Endodermal cell (in vitro differentiated cells): ENCODE data around the gene ZNF655. TPM values are rescaled to one million over a fixed set of nuclear protein-coding genes. Genes with fewer than 3 reads are reported as not detected.

Source experiments
- DNase-seq: peaks from one replicate; pipeline ENCODE4 v3.0.0-alpha.2; 2017
- H3K27ac ChIP-seq: 2 replicates; pipeline ENCODE4 v1.5.1; 2013; ENCODE audit warnings: mild to moderate bottlenecking, low read depth, low read length, moderate library complexity
- H3K27me3 ChIP-seq: 2 replicates; pipeline ENCODE4 v1.6.1; 2013; ENCODE audit warnings: mild to moderate bottlenecking, low read length, moderate library complexity; ENCODE audit not compliant: insufficient read depth, control insufficient read depth, poor library complexity, severe bottlenecking
- H3K36me3 ChIP-seq: 2 replicates; pipeline ENCODE4 v1.7.0; 2013; ENCODE audit warnings: mild to moderate bottlenecking, low read length, moderate library complexity; ENCODE audit not compliant: control insufficient read depth, insufficient read depth
- H3K4me1 ChIP-seq: one replicate; pipeline ENCODE4 v1.7.0; 2013; ENCODE audit warnings: low read length; ENCODE audit not compliant: control insufficient read depth, insufficient read depth
- H3K4me3 ChIP-seq: 2 replicates; pipeline ENCODE4 v1.5.1; 2013; ENCODE audit warnings: mild to moderate bottlenecking, low read length, moderate library complexity
- H3K9ac ChIP-seq: 2 replicates; pipeline ENCODE4 v1.6.1; 2013; ENCODE audit warnings: mild to moderate bottlenecking, low read length, moderate library complexity; ENCODE audit not compliant: poor library complexity, severe bottlenecking; ENCODE audit errors: extremely low read depth
- H3K9me3 ChIP-seq: 2 replicates; pipeline ENCODE4 v1.6.1; 2013; ENCODE audit warnings: mild to moderate bottlenecking, low read length, moderate library complexity; ENCODE audit not compliant: control insufficient read depth
- H3K27ac Mint-ChIP-seq: 2 replicates; pipeline ENCODE4 v1.8.0; 2020; ENCODE audit warnings: mixed read lengths
- H3K27me3 Mint-ChIP-seq: 2 replicates; pipeline ENCODE4 v1.8.0; 2021; ENCODE audit warnings: mild to moderate bottlenecking, mixed read lengths; ENCODE audit not compliant: insufficient read depth
- H3K36me3 Mint-ChIP-seq: 2 replicates; pipeline ENCODE4 v1.8.0; 2020; ENCODE audit warnings: low read depth, mixed read lengths
- H3K4me1 Mint-ChIP-seq: 2 replicates; pipeline ENCODE4 v1.8.0; 2020; ENCODE audit warnings: mixed read lengths
- H3K4me3 Mint-ChIP-seq: 2 replicates; pipeline ENCODE4 v1.8.0; 2020; ENCODE audit warnings: mild to moderate bottlenecking, moderate library complexity, mixed read lengths
- H3K9me3 Mint-ChIP-seq: 2 replicates; pipeline ENCODE4 v1.8.0; 2020; ENCODE audit warnings: mild to moderate bottlenecking, mixed read lengths
- WGBS, 2 experiments: methylation state at CpG; one replicate each; pipeline versions ENCODE4 v1.1.5 to v1.1.7; 2013; ENCODE audit warnings: missing lambda C conversion rate in 2 of 2, mixed read lengths in 1 of 2; ENCODE audit not compliant: insufficient coverage in 1 of 2, insufficient read length in 1 of 2; 5-methylcytosine and 5-hydroxymethylcytosine counted together
- total RNA-seq, 2 donors: library from RNA; stranded (reverse); fragmentation: NEBNext Ultra II Directional in 1 of 2; extraction: Animal tissue kit (Norgen Biotek cat#: 25700) in 1 of 2; gene quantifications; 2 replicates in 1 of 2; 3 replicates in 1 of 2; pipeline ENCODE4 v1.2.1, GENCODE V29; 2021
- TF ChIP-seq, protein P1 (sequence below): fragments of 200-600 bp; sonication (generic); conservative IDR thresholded peaks from 2 replicates; pipeline ENCODE4 v1.5.0; 2021; ENCODE audit warnings: antibody characterized with exemption, mild to moderate bottlenecking

The ZNF655 gene
- total RNA-seq, 2 donors from 2014 or later = 57.0 to 58.2 TPM

DNA sequence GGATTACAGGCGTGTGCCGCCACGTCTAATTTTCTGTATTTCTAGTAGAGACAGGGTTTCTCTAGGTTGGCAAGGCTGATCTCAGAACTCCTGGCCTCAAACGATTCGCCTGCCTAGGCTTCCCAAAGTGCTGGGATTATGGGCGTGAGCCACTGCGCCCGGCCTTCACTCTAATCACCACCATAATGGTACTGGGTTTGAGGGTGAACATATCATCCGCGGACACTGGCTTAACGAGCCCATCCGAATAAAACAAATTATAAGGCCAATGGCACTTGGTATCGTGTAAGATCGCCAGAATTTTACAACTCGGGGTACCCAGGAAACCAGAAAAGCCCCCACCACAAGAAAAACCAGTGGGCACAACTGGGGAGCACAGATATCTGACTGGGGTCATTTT, 7.1 kb upstream of the ZNF655 start:
- Mint-ChIP-seq H3K4me1 (peaks cover 5% of the 10 kb centered on the region), H3K27ac (peak overlapping the region; percentile 91), H3K4me3 (peak overlapping the region; percentile 88), H3K27me3 (no peaks in the 10 kb centered on the region), H3K9me3 (peaks cover 32% of the 10 kb centered on the region), H3K36me3 (peaks cover 43% of the 10 kb centered on the region)
- Histone ChIP-seq H3K27ac (no peak overlapping the region), H3K9ac (peak overlapping the region; percentile 84), H3K4me3 (peak overlapping the region; percentile 97), H3K36me3 (peaks cover 39% of the 10 kb centered on the region), H3K27me3 (no peaks in the 10 kb centered on the region), H3K9me3 (peaks cover 20% of the 10 kb centered on the region), H3K4me1 (no peaks in the 10 kb centered on the region)
- TF ChIP-seq, protein P1, sequence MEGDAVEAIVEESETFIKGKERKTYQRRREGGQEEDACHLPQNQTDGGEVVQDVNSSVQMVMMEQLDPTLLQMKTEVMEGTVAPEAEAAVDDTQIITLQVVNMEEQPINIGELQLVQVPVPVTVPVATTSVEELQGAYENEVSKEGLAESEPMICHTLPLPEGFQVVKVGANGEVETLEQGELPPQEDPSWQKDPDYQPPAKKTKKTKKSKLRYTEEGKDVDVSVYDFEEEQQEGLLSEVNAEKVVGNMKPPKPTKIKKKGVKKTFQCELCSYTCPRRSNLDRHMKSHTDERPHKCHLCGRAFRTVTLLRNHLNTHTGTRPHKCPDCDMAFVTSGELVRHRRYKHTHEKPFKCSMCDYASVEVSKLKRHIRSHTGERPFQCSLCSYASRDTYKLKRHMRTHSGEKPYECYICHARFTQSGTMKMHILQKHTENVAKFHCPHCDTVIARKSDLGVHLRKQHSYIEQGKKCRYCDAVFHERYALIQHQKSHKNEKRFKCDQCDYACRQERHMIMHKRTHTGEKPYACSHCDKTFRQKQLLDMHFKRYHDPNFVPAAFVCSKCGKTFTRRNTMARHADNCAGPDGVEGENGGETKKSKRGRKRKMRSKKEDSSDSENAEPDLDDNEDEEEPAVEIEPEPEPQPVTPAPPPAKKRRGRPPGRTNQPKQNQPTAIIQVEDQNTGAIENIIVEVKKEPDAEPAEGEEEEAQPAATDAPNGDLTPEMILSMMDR = no peak
- peak; percentile 51 for DNase-seq
- WGBS, 2 experiments = 18 to 40% methylated on average over 1 to 15 of the region's 15 CpGs

DNA sequence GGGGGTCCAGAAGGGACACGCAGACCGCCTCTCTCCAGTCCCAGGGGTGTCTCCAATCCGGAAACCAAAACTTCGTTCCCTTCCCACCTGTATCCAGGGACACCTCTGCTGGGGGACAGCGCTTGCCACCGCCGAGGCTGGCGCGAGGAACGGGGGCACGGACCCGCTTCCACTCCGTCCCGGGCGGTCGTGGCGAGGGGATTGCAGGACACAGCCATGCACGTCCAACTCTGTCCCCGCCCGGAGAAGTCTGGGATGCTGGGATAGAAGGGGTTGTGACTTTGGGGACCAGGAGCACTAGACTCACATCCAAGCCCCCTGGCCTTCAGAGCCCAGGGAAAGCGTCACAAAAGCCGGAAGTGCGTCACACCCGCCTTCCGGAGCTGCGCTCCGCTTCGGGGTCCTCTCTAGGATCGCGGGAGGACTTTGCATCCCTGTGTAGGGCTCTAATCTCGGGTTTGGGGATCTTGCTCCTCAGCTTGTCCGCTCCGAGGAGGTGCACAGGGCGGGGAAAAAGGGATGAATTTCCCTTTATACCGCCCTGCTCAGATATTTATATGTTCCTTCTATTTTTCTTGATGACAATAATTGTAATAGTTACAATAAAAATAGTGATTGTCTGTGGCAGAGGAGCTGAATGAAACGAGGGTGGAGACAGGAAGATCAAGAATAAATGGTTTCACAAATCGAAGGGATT, 6.5 kb upstream of the ZNF655 start, which contains the start of gene FAM200A:
FAM200A (minus strand) TSS at position 348 of the 697 bp plus-strand sequence. CDS start 3,707 bp downstream, outside the sequence.
- Histone ChIP-seq H3K27me3 (no peaks in the 10 kb centered on the region), H3K4me1 (no peaks in the 10 kb centered on the region), H3K27ac (no peak within 1 kb of the TSS), H3K9me3 (peaks cover 14% of the 10 kb centered on the region), H3K4me3 (peak within 1 kb of the TSS; percentile 97), H3K9ac (peak within 1 kb of the TSS; percentile 84), H3K36me3 (peaks cover 36% of the 10 kb centered on the region)
- peak within 1 kb of the TSS; percentile 91 for H3K27ac Mint-ChIP-seq
- DNase-seq = peak; percentile 93
- H3K36me3 Mint-ChIP-seq = peaks cover 38% of the 10 kb centered on the region
- H3K4me1 Mint-ChIP-seq = peaks cover 5% of the 10 kb centered on the region
- H3K27me3 Mint-ChIP-seq = no peaks in the 10 kb centered on the region
- 0 to 2% methylated on average over 14 to 36 of the region's 37 CpGs for WGBS, 2 experiments
- H3K9me3 Mint-ChIP-seq = peaks cover 27% of the 10 kb centered on the region
- peak within 1 kb of the TSS; percentile 88 for H3K4me3 Mint-ChIP-seq
- TF ChIP-seq, protein P1 = no peak

GRCh38 chr7:99553039-99553438, 5.4 kb upstream of the ZNF655 start:
- Histone ChIP-seq H3K36me3 (peaks cover 25% of the 10 kb centered on the region), H3K27ac (no peak overlapping the region), H3K9me3 (peaks cover 2% of the 10 kb centered on the region), H3K27me3 (no peaks in the 10 kb centered on the region), H3K4me3 (no peak overlapping the region), H3K4me1 (no peaks in the 10 kb centered on the region), H3K9ac (no peak overlapping the region)
- no peak for DNase-seq
- Mint-ChIP-seq H3K36me3 (peaks cover 26% of the 10 kb centered on the region), H3K9me3 (peaks cover 21% of the 10 kb centered on the region), H3K27ac (no peak overlapping the region), H3K4me3 (no peak overlapping the region), H3K27me3 (no peaks in the 10 kb centered on the region), H3K4me1 (peaks cover 10% of the 10 kb centered on the region)
- WGBS, 2 experiments = 98 to 100% methylated on average over 2 to 4 of the region's 4 CpGs
- TF ChIP-seq, protein P1 = no peak
